Lung (tissue), 12 donors: Measurements from ENCODE around the gene SV2B. TPM values are rescaled to one million over a fixed set of nuclear protein-coding genes. Genes with fewer than 3 reads are reported as not detected.

ENCODE experiments used
- ATAC-seq: fragments of 200-7000 bp; cut with Tn5 transposase; one replicate; pipeline ENCODE4 v1.9.1; 2020; ENCODE audit warnings: moderate number of reproducible peaks; ENCODE audit not compliant: insufficient read depth, low FRiP score
- DNase-seq, 3 donors: peaks; one replicate each; pipeline ENCODE4 v3.0.0-alpha.2; 2013 to 2017
- H3K27ac ChIP-seq, 2 donors: one replicate each; pipeline ENCODE4 v1.5.1; 2013; ENCODE audit warnings: mild to moderate bottlenecking in 2 of 2, moderate library complexity in 2 of 2, control low read depth in 1 of 2, inconsistent platforms in 1 of 2, low read depth in 1 of 2, low read length in 1 of 2
- H3K27me3 ChIP-seq, 3 donors: one replicate each; pipeline ENCODE4 v1.5.1; 2013; ENCODE audit warnings: low read length in 2 of 3; ENCODE audit not compliant: control insufficient read depth in 3 of 3, insufficient read depth in 3 of 3
- H3K36me3 ChIP-seq, 4 donors: one replicate each; pipeline ENCODE4 v1.5.1; 2013; ENCODE audit warnings: low read length in 4 of 4, mild to moderate bottlenecking in 1 of 4, moderate library complexity in 1 of 4; ENCODE audit not compliant: control insufficient read depth in 4 of 4, insufficient read depth in 4 of 4
- H3K4me1 ChIP-seq, 5 donors: one replicate each; pipeline ENCODE4 v1.5.1; 2013; ENCODE audit warnings: low read length in 5 of 5, mild to moderate bottlenecking in 2 of 5, moderate library complexity in 1 of 5; ENCODE audit not compliant: control insufficient read depth in 5 of 5, insufficient read depth in 5 of 5
- H3K4me3 ChIP-seq: one replicate; pipeline ENCODE4 v1.5.1; 2013; ENCODE audit warnings: mild to moderate bottlenecking, control low read depth, moderate library complexity
- H3K9ac ChIP-seq, 2 donors: one replicate each; pipeline ENCODE4 v1.5.1; 2013; ENCODE audit warnings: low read length in 2 of 2, control low read depth in 1 of 2; ENCODE audit not compliant: insufficient read depth in 1 of 2
- H3K9me3 ChIP-seq, 4 donors: one replicate each; pipeline ENCODE4 v1.5.1; 2013; ENCODE audit warnings: low read length in 3 of 4, mild to moderate bottlenecking in 1 of 4, moderate library complexity in 1 of 4; ENCODE audit not compliant: control insufficient read depth in 4 of 4, insufficient read depth in 3 of 4
- WGBS, 2 donors: extraction: QIAGEN DNeasy Blood & Tissue Kit; methylation state at CpG; one replicate each; pipeline ENCODE4 v1.1.7; 2013; 5-methylcytosine and 5-hydroxymethylcytosine counted together
- polyA plus RNA-seq, 2 donors: library from polyadenylated mRNA; stranded (reverse); fragments of 200-250 nt; gene quantifications; one replicate each; pipeline ENCODE4 v1.2.1, GENCODE V29; 2013
- total RNA-seq, 2 donors: library from RNA; depleted of rRNA in 1 of 2; stranded (reverse); fragments of >200 nt in 1 of 2; gene quantifications; one replicate each; pipeline ENCODE4 v1.2.1, GENCODE V29; 2014 to 2021
- TF ChIP-seq, protein P1 (sequence below): IDR thresholded peaks from 2 replicates; pipeline ENCODE4 v1.5.1; 2012; ENCODE audit warnings: mild to moderate bottlenecking; ENCODE audit errors: control extremely low read depth, extremely low read depth
- donor health status: control.
- donor health status: control.
- donor health status: Bipolar disorder and iron deficiency.
- donor health status: healthy.
- donor health status: DM: yes; HTN: yes; CAD: no.

The SV2B gene
- total and polyA plus RNA-seq, 4 donors = 0.12 to 2.8 (median 0.90) TPM

GRCh38 chr15:91192285-91192684, 92.2 kb downstream of the SV2B start:
- ATAC-seq (no peak), DNase-seq (no peak)
- H3K27me3 ChIP-seq = no peaks in the 10 kb centered on the region
- 87 to 88% methylated on average over 1 of the region's 1 CpG for WGBS, 2 donors
- TF ChIP-seq, protein P1, sequence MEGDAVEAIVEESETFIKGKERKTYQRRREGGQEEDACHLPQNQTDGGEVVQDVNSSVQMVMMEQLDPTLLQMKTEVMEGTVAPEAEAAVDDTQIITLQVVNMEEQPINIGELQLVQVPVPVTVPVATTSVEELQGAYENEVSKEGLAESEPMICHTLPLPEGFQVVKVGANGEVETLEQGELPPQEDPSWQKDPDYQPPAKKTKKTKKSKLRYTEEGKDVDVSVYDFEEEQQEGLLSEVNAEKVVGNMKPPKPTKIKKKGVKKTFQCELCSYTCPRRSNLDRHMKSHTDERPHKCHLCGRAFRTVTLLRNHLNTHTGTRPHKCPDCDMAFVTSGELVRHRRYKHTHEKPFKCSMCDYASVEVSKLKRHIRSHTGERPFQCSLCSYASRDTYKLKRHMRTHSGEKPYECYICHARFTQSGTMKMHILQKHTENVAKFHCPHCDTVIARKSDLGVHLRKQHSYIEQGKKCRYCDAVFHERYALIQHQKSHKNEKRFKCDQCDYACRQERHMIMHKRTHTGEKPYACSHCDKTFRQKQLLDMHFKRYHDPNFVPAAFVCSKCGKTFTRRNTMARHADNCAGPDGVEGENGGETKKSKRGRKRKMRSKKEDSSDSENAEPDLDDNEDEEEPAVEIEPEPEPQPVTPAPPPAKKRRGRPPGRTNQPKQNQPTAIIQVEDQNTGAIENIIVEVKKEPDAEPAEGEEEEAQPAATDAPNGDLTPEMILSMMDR = no peak
- no peak overlapping the region for H3K27ac ChIP-seq
- H3K4me1 ChIP-seq = peaks cover 0 to 3% (median 0%) of the 10 kb centered on the region in 5 donors
- H3K36me3 ChIP-seq = no peaks in the 10 kb centered on the region
- H3K4me3 ChIP-seq = no peak overlapping the region
- H3K9me3 ChIP-seq = peaks cover 0 to 2% (median 0%) of the 10 kb centered on the region in 4 donors
- no peak overlapping the region for H3K9ac ChIP-seq

GRCh38 chr15:91192690-91193377, 92.8 kb downstream of the SV2B start:
- H3K9ac ChIP-seq = no peak overlapping the region
- DNase-seq (no peak), ATAC-seq (no peak)
- TF ChIP-seq, protein P1 = no peak
- H3K4me3 ChIP-seq = no peak overlapping the region
- no peaks in the 10 kb centered on the region for H3K36me3 ChIP-seq
- peaks cover 0 to 2% (median 0%) of the 10 kb centered on the region in 4 donors for H3K9me3 ChIP-seq
- no peak overlapping the region for H3K27ac ChIP-seq
- H3K4me1 ChIP-seq = peaks cover 0 to 3% (median 0%) of the 10 kb centered on the region in 5 donors
- no peaks in the 10 kb centered on the region for H3K27me3 ChIP-seq
- 81 to 84% methylated on average over 11 of the region's 11 CpGs for WGBS, 2 donors

DNA sequence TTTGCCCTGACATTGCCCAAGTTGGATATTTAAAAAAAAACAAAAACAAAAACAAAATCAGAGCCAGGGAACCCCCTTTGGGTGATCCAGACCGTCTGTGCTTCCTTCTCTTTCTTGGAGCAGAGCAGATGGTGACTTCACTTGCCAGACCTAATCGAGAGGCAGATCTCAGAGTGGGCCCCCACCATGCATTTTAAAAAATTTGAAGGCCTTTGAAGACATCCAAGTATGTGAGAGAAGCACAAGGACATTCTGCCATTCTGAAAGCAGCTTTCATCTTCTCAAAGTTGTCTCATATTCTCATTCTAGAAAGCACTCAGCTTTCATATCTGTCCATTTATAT, 93.3 kb downstream of the SV2B start:
- Histone ChIP-seq H3K36me3 (no peaks in the 10 kb centered on the region), H3K9me3 (peaks cover 0 to 2% (median 0%) of the 10 kb centered on the region in 4 donors), H3K4me3 (no peak overlapping the region), H3K27me3 (no peaks in the 10 kb centered on the region), H3K9ac (no peak overlapping the region), H3K4me1 (peaks cover 0 to 3% (median 0%) of the 10 kb centered on the region in 5 donors), H3K27ac (no peak overlapping the region)
- DNase-seq (no peak), ATAC-seq (no peak)
- 44 to 63% methylated on average over 2 of the region's 2 CpGs for WGBS, 2 donors
- TF ChIP-seq, protein P1 = no peak
